Retinal pigment epithelial cell (primary cell): ENCODE measurements around the gene LHX2.

Source experiments
- DNase-seq: peaks from one replicate; pipeline ENCODE4 v3.0.0-alpha.2; 2010; ENCODE audit warnings: low read depth
- H3K4me3 ChIP-seq: 2 replicates; pipeline ENCODE4 v1.5.1; 2011; ENCODE audit warnings: mild to moderate bottlenecking, low read length, control low read depth, moderate library complexity
- TF ChIP-seq, protein P1 (sequence below): conservative IDR thresholded peaks from 2 replicates; pipeline ENCODE4 v1.5.1; 2011; ENCODE audit warnings: low read depth, low read length, control low read depth, inconsistent platforms

LHX2 gene

DNA sequence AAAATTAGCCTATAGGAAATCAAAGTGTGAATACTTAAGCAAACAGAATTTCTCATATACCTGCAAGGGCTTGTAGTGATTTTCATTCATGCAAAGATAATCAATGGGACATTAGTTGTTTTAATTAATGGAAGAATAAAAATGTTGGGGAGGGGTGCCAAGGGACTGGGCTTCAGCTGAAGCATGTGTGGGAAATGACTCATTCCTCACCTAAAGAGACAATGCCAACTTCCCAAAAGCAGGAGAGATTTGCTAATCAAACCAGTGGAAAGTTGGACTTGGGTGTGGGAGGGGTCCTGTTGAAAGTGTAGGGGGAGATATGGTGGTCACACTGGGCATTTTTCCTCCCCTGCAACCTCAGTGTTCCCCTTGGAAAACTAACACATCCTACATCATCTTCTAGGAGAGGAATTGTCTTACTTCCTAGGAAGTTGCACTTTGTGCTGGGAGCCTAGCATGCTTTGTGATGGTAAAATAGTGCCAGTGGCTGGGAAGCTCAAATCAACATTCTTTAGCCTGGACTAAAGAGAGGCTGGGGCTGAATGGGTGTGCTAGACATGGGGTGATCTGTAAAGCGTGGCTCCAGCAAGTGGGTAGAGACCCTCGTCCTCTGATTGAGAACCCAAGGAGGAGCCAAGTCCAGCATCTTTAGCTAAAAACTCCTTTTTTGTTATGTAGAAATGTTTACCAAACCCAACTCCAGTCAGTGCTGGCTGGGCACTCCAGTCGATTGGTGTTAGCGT is 6.4 kb upstream of the LHX2 start:
- no peak overlapping the region for H3K4me3 ChIP-seq
- DNase-seq, result no peak
- TF ChIP-seq, protein P1, sequence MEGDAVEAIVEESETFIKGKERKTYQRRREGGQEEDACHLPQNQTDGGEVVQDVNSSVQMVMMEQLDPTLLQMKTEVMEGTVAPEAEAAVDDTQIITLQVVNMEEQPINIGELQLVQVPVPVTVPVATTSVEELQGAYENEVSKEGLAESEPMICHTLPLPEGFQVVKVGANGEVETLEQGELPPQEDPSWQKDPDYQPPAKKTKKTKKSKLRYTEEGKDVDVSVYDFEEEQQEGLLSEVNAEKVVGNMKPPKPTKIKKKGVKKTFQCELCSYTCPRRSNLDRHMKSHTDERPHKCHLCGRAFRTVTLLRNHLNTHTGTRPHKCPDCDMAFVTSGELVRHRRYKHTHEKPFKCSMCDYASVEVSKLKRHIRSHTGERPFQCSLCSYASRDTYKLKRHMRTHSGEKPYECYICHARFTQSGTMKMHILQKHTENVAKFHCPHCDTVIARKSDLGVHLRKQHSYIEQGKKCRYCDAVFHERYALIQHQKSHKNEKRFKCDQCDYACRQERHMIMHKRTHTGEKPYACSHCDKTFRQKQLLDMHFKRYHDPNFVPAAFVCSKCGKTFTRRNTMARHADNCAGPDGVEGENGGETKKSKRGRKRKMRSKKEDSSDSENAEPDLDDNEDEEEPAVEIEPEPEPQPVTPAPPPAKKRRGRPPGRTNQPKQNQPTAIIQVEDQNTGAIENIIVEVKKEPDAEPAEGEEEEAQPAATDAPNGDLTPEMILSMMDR, result no peak

DNA sequence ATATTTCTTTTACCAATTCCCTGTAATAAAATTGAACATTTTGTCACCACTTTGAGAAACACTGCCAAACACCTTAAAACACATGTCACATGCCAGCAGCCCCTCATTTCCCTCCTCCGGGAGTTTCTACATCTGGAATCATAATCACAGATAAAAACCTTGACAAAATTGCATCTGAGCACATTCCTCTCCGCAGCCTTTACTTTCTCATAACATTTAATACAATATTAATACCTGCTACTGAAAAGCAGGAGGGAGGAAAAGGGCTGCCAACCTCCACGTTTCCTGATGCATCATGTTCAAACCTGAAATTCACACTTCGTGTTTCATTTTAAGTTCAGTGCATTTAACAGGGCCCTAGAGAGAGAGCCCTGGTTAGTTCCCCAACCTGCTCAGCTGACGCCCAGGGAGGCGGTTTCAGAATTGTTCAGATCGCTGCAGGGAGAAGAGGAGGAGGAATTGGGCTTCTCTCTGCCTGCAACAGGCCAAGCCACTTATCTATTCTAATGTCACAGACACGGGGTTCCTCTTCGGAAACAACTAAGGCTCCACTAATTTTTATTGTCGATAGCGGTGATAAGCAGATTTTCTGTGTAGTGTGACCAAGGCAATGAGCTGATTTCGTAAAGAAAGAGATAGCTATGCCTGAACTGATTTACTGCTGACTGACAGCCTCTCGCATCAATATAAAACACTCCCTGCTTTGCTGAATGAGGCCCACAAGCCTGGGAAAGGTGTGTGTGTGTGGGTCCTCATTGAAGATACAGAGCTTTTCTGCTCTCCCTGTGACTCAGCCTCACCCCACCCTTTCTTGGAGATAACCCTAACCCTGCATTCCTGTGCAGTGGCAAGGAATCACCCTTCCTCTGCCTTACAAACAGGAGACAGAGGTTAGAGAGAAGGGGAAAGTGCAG is 4.9 kb upstream of the LHX2 start:
- TF ChIP-seq, protein P1, result no peak
- no peak for DNase-seq
- no peak overlapping the region for H3K4me3 ChIP-seq

DNA sequence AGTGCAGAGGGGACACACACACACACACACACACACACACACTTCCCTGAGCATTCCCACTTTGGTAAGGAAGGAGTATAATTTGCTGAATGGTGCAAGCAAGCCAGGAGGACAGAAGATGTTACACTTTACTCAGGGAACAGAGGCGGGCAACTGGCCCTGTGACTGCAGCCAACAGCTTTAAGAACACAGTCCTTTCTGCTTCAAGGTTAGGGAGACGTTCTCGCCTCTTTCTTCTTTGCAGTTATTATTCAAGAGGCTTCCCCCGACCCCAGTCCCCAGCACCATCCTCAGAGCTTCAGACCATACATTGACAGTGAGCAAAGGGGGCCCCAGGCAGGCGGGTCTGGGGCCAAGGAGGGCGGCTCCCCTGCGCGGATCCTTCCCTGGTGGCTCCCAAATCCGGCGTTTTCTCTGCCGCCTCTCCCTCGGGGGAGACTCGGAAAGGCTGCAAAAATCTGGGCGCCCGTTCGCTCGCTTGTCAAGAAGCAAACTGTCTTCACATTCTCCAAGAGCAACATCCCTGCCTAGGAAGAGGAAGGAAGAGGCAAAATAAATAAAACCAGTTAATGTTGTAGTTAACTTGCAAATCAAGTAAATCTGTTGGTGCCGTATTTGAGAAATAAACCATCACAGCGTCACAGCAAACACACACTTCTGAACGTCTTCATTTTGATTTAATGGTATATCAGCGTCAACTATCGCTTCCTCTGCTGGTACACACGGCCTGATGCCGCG is 3.8 kb upstream of the LHX2 start:
- DNase-seq, result no peak
- peak overlapping the region; percentile 64 for H3K4me3 ChIP-seq
- TF ChIP-seq, protein P1, result no peak

DNA sequence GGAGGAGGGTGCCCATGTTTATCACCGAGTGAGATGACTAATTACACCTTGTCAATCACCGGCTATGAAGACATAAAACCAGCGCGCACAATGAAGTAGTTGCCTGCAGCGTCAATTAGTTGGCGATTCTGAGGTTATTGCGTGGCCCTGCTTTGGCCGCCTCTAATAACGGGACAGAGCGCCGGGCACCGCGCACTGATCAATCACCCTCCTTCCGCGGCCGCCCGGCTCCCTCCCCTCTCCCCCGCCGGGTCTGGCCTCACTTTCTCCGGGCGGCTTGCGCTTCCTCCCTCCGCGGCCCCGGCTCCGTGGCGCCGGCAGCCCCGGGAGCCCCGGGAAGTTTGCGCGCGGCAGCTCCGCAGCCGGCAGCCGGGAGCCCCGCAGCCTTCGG is 3.3 kb upstream of the LHX2 start:
- TF ChIP-seq, protein P1, result no peak

DNA sequence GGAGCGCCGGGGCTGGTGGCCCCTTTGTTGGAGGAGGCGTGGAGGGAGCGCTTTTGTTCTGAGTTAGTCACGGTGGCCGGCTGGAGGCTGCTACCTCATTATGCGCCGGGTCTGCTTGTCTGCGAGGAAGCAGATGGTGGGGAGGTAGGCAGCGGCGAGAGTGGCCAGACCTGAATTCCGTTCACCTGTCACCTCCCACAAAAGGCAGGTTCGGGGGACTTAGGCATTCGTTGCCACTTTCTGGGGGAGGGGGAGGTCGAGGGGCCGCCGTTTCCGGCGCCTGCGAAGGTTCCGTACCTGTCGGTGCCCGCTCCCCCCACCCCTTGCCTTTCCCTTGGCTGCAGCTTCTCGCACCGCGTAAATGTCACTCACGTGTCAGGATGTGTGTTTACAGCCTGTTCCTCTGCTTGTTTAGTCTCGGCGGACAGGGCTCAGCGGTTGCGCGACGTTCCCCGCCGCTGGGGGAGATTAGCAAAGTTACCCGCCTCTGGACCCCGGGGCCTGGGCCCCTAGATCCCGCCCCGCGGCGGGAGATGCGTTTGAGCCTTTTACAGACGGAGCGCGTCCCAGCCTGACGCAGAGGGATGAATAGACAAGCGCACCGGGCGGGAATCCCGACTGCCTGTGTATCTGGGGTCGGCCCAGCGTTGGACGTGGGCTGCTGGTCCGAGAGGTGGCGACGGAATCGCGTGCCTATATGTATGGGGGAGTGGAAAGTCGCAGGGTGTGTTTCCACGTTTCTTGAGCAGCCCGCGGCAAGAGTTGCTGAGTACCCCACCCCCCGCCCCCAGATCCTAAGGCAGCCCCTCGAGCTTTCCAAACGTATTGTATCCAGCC is 2.7 kb upstream of the LHX2 start:
- DNase-seq, result no peak
- peak overlapping the region; percentile 64 for H3K4me3 ChIP-seq
- TF ChIP-seq, protein P1, result no peak

More for the DNA sequence above, 3.3 kb upstream of the LHX2 start:
- DNase-seq, result no peak
- H3K4me3 ChIP-seq, result peak overlapping the region; percentile 64

DNA sequence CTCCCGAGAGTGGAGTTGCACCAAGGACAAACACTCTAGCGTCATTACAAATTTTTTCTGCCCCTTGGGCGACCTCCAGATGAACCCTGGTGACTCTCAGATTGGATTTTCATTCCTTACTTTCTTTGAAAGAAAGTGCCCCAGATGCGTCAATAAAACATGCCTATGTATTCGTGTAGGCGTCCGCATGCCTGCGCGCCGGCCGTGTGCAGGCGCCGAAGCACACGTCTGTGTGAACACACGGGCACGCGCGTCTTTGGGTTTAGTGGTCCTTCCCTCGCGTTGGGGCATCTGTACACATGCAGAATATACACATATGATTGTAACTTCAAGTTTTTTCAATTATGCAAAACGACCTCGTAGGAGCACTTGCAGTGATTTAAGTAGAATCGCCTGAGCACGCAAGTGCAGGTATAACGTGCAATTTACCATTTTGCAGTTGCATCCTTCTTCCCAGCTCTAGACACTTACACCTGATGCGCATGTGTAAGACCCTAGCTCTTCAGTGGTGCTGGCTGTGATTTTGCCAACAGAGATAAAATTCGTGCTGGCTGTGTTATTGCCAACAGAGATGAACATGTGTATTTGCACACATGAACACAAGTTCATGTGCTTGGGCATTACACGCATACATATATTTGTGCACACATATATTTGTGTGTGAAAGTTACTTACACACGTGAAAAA is 1.9 kb upstream of the LHX2 start:
- DNase-seq, result no peak
- peak overlapping the region; percentile 64 for H3K4me3 ChIP-seq
- TF ChIP-seq, protein P1, result no peak
